ENCODE results near the gene WNT8B.

Gene WNT8B

DNA sequence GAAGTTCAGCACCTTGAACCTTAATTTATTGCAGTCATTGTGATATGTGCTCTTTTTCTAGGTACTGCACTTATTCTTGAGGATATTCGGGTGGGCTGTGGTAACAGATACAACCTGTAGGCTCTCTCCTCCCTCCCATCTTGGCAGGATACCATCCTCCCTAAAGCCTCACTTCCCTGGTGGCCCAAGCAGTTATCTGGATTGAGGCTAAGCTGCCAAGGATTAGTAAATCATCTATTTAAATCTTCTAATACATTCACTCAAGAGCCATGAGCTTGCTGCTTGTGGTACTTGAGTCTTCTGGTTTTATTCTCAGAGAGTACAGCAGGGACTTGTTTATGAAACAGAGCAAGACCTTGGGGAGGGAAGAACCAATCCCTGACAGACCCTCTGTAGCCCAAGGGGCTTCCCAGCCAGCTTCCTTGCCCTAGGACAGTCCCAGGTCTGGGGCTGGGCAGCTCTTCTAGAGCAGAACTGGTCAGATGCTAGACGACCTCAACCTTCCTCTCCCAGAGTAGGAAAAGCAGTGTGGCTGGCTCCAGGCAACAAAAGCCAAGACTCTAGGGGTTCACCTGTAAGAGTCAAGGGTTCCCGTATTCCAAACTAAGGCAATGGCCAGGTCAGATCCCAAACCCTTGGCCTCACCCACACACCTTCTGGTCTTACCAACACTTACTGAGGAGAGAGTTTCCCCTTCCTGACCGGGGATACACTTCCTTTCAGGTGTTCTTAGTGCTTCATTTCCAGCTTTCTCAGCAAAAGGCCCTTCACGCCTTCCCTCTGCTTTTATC lies 21.3 kb downstream of the WNT8B start:
- DNase-seq (ENCODE audit: low read depth in 2 of 2): no peak

DNA sequence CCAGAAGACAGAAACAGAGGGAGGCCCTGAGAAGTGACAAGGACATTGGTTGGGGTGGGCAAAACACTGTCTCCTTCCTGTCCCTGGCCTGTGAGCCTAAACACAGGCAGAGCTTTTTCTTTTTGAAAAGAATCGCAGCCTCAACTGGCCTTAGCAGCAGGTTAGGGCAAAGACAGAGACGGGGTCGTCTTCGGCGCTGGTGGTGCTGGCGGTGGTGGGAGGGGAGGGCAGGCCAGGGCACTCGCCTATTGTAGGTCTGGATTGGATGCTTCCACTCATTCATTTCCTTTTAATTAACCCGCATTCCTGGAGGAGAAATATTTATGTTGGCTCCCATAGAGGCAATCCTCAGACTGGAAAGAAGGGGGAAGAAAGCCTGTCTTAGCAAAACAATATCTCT lies 22.6 kb downstream of the WNT8B start:
- no peak for DNase-seq (ENCODE audit: low read depth in 2 of 2)

GRCh38 chr10:100485801-100486495 lies 23.1 kb downstream of the WNT8B start:
- no peak for DNase-seq (ENCODE audit: low read depth in 2 of 2)

DNA sequence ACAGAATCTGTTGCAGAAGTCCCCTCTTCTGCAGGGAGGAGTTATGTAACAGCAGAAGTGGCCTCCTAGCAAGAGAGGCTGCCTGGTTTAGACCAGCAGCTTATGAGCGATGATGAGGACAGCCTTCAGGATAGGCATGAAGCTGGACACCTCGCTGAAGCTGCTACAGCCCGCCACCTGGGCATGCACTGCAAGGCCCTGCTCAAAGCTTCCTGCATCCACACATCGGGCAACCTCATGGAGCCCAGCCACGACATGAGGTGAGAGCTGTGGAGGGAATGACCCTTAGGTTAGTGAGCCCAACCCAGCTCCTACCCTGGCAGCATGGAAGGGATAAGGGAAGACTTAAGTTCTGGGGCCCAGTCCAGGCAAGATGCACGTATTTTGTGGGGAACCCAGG lies 24.7 kb downstream of the WNT8B start:
- no peak for DNase-seq (ENCODE audit: low read depth in 2 of 2)

DNA sequence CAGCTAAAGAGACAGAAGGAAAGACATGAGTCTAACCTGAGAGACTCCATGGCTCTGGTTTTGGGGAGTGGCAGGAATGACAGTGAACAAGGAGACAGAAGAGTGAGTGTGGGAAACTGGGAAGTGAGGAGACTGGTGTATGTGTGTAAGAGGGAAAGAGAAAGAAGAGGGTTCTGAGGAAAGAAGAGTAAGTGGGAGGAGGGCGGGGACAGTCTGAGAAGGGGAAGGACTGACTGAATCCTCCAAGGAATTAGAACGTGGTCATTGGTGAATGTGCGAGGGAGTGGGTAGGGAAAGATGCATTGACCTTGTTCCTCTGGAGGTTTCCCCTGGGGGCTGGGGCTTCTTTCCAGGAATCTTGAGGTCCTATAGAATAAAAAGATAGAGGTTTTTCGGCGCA lies 26.6 kb downstream of the WNT8B start:
- DNase-seq (ENCODE audit: low read depth in 2 of 2): no peak

DNA sequence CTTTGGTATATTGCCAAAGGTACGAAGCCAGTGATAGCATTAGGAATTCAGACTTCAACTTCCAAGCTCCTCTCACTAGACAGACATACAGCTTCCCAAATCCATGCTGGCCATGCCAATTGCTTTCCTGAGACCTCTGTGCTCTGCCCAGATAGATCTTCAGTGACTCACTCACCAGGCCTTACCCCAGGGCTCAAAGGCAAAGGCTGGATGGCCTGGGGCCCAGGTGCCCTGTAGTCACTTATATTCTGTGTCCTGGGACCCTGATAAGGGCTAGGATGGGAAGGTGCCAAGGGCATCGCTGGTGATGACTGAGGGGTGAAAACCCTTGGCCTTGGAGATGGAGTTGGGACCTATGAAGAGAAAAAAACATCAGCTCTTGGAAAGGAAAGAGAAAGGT lies 27.7 kb downstream of the WNT8B start:
- no peak for DNase-seq (ENCODE audit: low read depth in 2 of 2)

DNA sequence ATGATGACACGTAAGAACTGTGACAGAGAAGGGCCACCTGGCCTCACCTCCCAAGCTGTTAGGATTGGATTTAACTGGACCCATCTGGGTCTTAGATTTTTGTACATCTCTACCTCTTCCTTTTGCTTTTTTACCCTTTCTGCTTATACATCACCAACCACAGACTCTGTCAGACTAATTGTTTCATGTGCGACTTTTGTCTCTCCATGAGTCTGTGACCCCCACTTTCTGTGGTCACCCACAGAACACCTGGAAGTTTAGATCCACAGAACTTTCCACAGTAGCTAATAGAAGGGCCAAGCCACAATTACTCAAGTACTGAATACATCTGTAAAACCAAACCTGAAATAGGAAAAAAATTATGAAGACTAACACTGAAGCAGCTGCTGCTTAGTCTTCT lies 33.8 kb downstream of the WNT8B start:
- DNase-seq (ENCODE audit: low read depth in 2 of 2): no peak

GRCh38 chr10:100498059-100498458 lies 35.2 kb downstream of the WNT8B start:
- no peak for DNase-seq (ENCODE audit: low read depth in 2 of 2)

DNA sequence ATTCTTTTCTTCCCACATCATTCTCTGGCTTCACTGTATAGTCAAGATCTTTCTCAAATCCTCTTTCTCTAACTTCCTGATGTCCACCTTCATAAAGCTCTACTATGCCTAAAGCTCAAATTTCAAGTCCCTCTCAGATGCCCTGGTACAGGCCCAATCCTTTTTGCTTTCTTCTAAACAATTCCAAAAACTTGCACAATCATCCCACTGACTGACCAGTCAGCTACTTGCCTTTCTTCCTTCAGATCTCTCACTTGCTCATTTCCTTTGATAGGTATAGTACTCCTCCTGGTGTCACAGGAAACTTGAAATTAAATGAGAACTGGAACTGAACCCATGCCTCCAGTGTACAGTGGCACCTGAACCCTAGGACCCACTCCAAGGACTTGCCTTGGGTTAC lies 38.6 kb downstream of the WNT8B start:
- DNase-seq (ENCODE audit: low read depth in 2 of 2): no peak

- DNase-seq (ENCODE audit: low read depth in 2 of 2): no peak
Observed at GRCh38 chr10:100502926-100503494, 40.2 kb downstream of the WNT8B start.

- no peak for DNase-seq (ENCODE audit: low read depth in 2 of 2)
Observed at GRCh38 chr10:100504096-100504495, 41.3 kb downstream of the WNT8B start.

- no peak for DNase-seq (ENCODE audit: low read depth in 2 of 2)
Observed at GRCh38 chr10:100505164-100505563, 42.4 kb downstream of the WNT8B start.

- no peak for DNase-seq (ENCODE audit: low read depth in 2 of 2)
Observed at GRCh38 chr10:100506596-100507356, 44.0 kb downstream of the WNT8B start.

DNA sequence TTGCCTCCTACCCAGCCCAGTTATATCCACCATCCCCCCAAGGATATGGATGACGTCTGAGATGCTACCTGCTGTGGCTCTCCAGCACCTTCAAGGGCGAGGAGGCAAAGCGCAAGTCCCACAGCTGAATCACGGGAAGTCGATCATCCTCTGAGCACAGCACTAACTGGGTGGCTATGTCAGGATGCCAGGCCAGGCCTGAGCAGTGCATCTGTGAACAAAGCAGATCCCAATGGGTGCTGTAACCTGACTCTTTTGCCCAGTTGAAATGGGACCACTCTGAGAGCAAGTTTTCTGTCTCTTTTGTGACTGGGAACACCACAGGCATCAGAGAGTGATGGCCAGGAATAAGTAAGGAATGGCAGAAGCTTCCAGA lies 44.5 kb downstream of the WNT8B start:
- no peak for DNase-seq (ENCODE audit: low read depth in 2 of 2)

DNA sequence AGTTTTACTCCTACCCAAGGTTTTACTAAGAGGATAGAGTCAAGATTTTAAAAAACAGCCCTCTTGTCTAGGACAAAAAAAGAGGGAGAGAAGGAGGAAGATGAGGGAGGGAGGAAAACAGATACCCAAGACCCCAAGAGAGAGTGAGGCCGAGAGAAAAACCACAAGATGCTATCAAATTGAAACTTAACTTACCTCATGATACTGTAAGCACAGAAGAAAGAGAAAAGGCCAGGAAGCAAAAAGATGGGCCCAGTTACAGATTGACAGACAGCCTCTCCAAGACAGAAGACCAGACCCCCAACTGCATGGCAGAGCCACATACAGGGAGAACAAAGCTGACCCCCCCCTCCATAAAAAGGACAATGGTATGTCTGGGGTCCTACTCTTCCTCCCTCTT lies 45.5 kb downstream of the WNT8B start:
- no peak for DNase-seq (ENCODE audit: low read depth in 2 of 2)

DNA sequence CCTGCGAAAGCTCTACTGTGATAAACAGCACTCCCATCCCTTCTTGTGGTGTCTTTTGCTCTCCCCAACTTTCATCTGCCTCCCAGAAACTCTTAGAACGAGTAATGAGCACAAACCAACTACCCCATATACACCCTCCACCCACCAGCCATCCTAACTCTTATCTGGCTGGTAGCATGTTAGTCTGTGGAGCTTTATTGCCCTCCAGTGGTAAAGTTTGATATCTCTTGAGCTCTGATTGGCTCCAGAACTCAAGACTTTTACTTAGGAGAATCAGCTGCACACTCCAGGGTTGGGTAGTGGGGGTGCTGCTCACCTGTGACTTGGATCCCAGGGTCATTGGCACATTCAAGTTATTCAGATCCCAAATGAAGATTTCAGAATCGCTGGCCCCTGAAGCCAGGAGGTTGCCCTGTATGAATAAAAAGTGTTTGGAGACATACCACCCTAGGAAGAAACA lies 45.9 kb downstream of the WNT8B start:
- DNase-seq (ENCODE audit: low read depth in 2 of 2): no peak

DNA sequence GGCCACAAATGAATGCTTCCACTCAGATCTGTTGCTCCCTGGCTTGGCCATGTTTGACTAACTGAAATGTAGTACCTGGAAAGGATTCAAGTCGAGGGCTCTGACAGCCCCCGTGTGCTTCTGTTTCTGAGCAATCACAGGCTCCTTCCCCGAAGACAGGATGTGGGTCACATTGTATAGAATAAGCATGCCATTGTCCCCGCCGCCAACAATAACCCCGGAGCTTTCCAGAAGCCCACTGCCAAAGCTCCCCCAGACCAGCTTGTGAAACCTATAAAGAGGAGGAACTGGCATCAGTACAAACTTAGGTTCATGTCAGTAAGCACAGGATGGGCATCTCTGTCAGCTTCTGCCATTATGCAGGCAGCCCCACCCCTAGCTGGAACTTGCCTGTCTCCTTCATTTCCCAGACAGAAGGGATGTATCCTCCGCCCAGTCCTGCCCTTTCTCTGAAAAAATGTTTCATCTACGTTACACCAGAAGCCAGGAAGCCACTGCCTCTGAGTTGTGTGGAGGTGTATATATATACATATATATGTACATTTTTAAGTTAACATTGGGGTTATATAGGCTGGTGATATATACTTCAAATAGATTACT lies 46.5 kb downstream of the WNT8B start:
- peak; percentile 47 to 53 for DNase-seq (ENCODE audit: low read depth in 2 of 2)

DNA sequence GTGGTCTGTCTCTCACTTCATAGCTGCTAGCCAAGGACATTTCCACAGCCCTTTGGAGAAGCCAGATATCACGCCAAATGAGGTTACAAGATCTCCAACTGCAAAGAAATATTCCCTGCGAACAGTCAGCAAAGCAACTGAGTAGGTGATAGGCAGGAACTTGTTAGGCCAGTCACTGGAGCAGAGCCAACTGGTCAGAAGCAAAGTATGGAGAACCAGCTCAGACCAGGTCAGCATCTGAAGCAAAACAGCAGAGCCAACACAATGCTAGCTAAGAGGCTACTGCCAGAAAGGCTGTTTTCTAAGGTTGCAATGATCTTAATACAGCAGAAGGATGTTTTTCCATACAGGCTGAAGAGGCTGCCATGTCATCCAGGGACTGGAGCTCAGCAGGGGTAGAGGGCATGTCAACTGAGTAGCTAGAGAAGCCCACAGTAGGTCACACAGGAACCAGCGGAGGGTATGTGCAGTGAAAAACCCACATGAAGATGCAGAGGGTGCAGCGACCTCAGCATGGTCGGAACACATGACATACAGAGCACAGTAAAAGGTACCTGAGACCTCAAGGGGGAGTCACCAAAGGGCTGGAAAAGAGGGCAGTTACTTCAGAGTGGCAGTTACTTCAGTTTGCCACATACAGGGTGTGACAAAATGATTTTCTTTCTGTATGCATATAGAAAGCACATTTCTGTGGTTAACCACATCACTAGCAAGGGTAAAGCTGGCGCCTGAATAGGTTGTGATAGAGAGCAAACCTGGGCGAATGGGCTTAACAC lies 47.9 kb downstream of the WNT8B start:
- peak; percentile 45 to 67 for DNase-seq (ENCODE audit: low read depth in 2 of 2)

DNA sequence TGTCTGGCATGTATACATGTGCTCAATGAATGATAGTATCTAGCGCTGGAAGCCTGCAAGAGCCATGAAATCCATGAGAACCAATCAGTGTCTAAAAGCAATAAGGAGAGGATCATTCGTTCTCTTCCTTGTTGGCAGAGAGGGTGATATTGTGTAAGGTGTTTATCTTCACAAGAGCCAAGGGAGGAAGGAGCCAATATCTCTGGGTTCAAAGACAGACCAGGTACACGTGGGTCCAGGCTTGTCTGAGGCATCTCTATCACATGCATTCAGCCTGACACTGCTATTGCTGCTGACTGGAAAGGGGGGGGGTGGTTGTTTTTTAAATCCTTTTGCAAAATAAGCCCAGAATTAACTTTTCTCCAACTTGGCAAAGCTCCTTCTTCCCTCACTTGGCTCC lies 52.8 kb downstream of the WNT8B start:
- no peak for DNase-seq (ENCODE audit: low read depth in 2 of 2)

GRCh38 chr10:100516847-100517246 lies 54.0 kb downstream of the WNT8B start:
- DNase-seq (ENCODE audit: low read depth in 2 of 2): no peak

GRCh38 chr10:100518761-100519241 lies 56.0 kb downstream of the WNT8B start:
- no peak for DNase-seq (ENCODE audit: low read depth in 2 of 2)
